Sigmoid colon (tissue), 4 donors: ENCODE results near the gene MYORG.

Experiments used
- CTCF ChIP-seq, 4 experiments: fragments of 450-650 bp in 3 of 4; fragments of 200-600 bp in 1 of 4; IDR thresholded peaks; one replicate each; pipeline ENCODE4 v1.5.1; 2016 to 2019; ENCODE audit warnings: antibody characterized with exemption in 4 of 4, mild to moderate bottlenecking in 3 of 4, moderate library complexity in 2 of 4
- POLR2A ChIP-seq, 2 donors: fragments of 450-650 bp; IDR thresholded peaks; one replicate each; pipeline ENCODE4 v1.6.1; 2016; ENCODE audit warnings: antibody characterized with exemption in 2 of 2, mild to moderate bottlenecking in 2 of 2, moderate library complexity in 2 of 2
- POLR2AphosphoS5 ChIP-seq, 4 donors: sonication (generic); formaldehyde crosslinking; IDR thresholded peaks; one replicate each; pipeline ENCODE4 v1.6.1; 2017; ENCODE audit warnings: antibody characterized with exemption in 4 of 4

- TF ChIP-seq CTCF (IDR thresholded peaks at IDR 0.05) (no peak), POLR2A (IDR thresholded peaks at IDR 0.05) (no peak), POLR2AphosphoS5 (IDR thresholded peaks at IDR 0.05) (no peak)
Observed at GRCh38 chr9:34374905-34375552, 1.7 kb downstream of the MYORG start.
